Mesenteric fat pad (tissue), 1 donor: Measurements from ENCODE around the gene ANKRD12. TPM values are rescaled to one million over a fixed set of nuclear protein-coding genes. Genes with fewer than 3 reads are reported as not detected.

Experiments used
- DNase-seq: peaks from one replicate; pipeline ENCODE4 v3.0.0-alpha.2; 2020; ENCODE audit warnings: low spot score
- total RNA-seq: library from RNA; stranded (reverse); fragmentation: NEBNext Ultra II Directional; extraction: Animal tissue kit (Norgen Biotek cat#: 25700); gene quantifications from one replicate; pipeline ENCODE4 v1.2.1, GENCODE V29; 2021
- donor health status: DM: yes; HTN: yes; CAD: no.

The ANKRD12 gene
- total RNA-seq, 1 donor from 2014 or later = 65.8 TPM

- DNase-seq = no peak
Measured at GRCh38 chr18:9287036-9287435, 150.5 kb downstream of the ANKRD12 start.

- no peak for DNase-seq
Measured at GRCh38 chr18:9289698-9290097, 153.1 kb downstream of the ANKRD12 start.

DNA sequence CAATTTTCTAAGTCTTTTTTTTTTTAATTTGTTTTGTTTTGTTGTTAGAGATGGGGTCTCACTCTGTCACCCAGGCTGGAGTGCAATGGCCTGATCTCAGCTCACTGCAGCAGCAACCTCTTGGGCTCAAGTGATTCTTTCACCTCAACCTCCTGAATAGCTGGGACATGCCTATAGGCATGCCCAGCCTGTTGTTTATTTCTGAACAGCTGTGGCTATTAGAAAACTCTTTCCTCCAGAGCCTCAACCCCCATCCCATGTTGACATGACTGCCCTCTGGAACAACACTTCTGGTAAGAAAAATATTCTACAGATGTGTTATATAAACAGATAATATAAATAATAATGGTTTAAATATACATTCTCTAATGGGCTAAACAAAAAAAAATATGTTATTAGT is 153.6 kb downstream of the ANKRD12 start:
- no peak for DNase-seq

DNA sequence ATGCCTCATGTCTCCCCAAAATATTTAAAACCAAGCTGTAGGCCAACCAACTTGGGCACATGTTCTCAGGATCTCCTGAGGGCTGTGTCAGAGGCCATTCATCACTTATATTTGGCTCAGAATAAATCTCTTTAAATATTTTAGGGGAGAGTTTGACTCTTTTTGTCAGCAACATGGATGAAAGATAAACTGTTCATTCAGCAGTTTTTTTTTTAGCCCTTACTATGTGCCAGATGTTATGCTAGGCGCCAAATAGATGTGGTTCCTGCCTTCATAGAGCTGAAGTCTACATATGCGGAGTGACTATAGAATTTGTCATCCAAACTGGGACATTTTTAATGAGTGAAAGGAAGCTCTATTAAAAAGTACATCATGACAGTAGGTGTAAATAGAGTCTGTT is 155.5 kb downstream of the ANKRD12 start:
- no peak for DNase-seq

DNA sequence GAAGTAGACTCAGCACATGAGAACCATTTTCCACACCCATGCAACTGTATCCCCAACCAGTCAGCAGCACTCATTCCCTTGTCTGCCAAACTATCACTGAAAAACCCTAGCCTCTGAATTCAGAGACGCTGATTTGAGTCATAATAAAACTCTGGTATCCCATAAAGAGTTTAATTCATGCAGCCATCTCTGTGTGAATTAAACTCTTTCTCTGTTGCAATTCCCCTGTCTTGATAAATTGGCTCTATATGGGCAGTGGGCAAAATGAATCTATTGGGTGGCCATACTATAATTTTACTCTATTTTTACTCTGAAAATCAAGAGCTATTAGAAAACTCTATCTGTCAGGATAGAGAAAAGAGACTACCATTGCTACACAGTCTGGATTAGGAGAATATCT is 157.4 kb downstream of the ANKRD12 start:
- DNase-seq = no peak

GRCh38 chr18:9296233-9297006 is 159.8 kb downstream of the ANKRD12 start:
- DNase-seq = no peak

DNA sequence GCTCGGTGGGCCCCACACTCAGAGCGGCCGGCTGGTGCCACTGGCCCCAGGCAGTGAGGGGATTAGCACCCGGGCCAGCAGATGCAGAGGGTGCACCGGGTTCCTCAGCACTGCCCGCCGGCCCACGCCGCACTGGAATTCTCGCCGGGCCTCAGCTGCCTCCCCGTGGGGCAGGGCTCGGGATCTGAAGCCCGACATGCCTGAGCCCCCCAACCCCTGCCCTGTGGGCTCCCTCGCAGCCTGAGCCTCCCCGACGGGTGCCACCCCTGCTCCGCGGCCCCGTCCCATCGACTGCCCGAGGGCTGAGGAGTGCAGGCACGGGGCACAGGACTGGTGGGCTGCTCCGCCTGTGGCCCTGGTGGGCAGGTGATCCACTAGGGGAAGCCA is 160.4 kb downstream of the ANKRD12 start:
- no peak for DNase-seq

- DNase-seq = no peak
Measured at GRCh38 chr18:9304388-9305070, 167.9 kb downstream of the ANKRD12 start.

- no peak for DNase-seq
Measured at GRCh38 chr18:9319333-9319732, 182.8 kb downstream of the ANKRD12 start.

- DNase-seq = no peak
Measured at GRCh38 chr18:9321017-9321452, 184.5 kb downstream of the ANKRD12 start.

DNA sequence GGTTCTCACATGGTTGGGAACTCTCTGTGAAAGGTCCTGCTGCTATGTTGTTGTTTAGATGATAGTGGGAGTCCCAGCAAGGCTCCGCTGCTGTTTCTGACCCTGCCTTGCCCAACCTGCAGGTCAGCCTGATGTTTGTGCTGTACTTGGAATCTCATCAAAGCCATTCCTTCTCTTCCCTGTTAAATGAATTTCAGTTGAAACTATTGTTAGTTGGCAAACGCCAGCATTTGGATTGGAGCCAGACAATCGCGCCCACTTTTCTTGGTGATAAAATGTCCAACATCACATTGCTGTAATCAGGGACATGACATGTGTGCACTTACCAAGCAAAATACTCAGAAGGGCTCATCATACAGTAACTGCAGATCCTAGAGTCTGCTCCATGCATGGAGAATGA is 185.2 kb downstream of the ANKRD12 start:
- no peak for DNase-seq

GRCh38 chr18:9322744-9323143 is 186.2 kb downstream of the ANKRD12 start:
- DNase-seq = no peak

GRCh38 chr18:9323750-9324445 is 187.3 kb downstream of the ANKRD12 start:
- DNase-seq = no peak

DNA sequence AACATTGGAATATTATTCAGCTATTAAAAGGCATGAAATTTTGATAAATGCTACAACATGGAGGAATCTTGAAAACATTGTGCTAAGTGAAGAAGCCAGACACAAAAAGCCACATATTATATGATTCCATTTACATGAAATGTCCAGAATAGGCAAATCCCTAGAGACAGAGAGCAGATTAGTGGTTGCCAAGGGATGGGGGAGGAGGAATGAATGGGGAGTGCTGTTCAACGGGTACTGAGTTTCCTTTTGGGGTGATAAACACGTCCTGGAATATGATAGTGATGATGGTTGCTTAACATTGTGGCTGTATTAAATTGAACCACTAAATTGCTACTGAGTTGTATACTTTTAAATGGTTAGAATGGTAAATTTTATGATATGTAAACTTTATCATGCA is 189.1 kb downstream of the ANKRD12 start:
- DNase-seq = no peak

DNA sequence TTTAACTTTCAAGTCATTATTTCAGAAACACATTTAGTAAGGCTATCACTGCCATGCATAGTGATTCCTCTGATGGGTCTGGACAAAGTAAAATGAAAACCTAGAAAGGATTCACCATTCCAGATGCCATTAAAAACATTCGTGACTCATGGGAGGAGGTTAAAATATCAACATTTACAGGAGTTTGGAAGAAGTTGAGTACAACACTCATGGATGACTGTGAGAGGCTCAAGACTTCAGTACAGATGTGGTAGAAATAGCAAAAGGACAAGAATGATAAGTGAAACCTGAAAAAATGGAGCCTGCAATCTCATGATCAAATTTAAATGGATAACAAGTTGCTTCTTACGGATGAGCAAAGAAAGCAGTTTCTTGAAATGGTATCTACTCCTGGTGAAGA is 192.2 kb downstream of the ANKRD12 start:
- DNase-seq = no peak

- no peak for DNase-seq
Measured at GRCh38 chr18:9329471-9329870, 192.9 kb downstream of the ANKRD12 start.

DNA sequence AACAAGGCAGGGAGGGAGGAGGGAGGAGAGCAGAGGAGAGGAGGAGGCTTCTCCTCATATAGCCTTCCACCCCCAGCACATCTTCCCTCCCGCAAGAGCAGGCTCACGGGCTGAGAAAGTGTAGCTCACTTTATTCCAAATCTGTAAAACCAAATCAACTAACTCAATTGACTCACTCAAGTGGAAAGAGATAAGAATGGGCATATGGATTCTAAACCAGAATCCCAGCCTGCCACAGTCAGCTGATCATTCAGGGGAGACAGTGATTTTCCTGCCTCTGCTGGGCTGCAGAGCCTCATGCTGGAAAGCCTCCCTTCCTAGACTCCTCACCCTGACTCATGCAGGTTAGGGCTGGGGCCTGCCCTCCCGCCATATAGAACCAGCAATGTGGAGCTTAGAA is 193.8 kb downstream of the ANKRD12 start:
- no peak for DNase-seq

- no peak for DNase-seq
Measured at GRCh38 chr18:9333441-9334328, 197.1 kb downstream of the ANKRD12 start.

GRCh38 chr18:9334329-9334972 is 197.9 kb downstream of the ANKRD12 start, which contains the start of gene TWSG1:
TSS of gene TWSG1 (plus strand) at chr18:9334773. CDS start at chr18:9337230, 2,457 bp downstream.
- DNase-seq = peak; percentile 97

DNA sequence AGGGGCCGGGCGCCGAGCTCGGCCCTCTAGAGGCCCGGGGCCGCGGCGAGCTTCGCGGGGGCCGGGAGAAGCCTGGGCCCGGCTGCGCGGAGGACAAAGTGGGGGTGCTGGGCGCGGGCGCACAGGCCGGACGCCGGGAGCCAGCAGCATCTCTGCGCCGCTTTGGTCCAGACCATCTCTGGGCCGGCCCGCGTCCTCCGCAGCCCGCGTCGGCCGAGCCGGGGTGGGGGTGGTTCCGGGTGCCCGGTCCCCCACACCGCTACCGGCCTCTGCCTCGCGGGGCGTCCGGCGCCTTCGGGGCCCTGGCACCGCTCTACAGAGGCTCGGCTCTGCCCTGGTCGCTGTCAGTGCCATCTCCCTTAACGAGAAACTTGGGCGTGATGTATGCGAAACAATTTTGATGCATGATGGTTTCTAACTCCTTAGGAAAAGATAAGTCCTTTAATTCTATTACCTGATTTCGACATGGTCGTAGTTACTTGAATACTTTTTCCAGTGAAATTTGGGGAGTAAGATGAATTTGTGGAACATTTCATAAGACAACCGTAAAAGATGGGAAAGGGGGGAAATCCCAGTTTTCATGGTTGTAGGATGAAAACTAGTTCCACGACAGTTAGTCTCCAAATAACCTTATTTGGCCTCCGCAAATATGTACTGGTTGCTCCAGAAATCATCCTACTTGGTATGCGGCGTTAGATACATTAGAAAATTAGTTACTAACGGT is 198.6 kb downstream of the ANKRD12 start:
- DNase-seq = no peak
